ENCODE data around the gene DHRS11.

DNA sequence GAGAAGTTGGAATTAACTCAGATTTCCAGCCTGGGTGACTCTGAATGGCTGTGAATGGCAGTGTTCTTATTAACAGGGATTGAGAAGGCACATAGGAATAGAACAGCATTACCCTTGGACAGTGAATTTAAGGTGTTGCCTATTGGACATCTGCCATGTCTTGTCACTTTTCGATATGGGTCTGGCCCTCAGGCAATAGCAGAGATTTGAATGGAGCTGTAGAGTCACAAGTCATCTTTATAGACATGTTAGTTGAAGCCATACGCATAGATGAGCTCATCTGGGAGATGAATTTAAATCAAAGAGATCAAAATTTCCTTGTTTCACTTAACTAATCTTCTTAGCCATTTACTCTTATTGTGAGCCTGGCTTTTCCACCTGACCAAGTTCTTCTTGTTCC lies 14.9 kb upstream of the DHRS11 start:
- TF ChIP-seq, protein P1, sequence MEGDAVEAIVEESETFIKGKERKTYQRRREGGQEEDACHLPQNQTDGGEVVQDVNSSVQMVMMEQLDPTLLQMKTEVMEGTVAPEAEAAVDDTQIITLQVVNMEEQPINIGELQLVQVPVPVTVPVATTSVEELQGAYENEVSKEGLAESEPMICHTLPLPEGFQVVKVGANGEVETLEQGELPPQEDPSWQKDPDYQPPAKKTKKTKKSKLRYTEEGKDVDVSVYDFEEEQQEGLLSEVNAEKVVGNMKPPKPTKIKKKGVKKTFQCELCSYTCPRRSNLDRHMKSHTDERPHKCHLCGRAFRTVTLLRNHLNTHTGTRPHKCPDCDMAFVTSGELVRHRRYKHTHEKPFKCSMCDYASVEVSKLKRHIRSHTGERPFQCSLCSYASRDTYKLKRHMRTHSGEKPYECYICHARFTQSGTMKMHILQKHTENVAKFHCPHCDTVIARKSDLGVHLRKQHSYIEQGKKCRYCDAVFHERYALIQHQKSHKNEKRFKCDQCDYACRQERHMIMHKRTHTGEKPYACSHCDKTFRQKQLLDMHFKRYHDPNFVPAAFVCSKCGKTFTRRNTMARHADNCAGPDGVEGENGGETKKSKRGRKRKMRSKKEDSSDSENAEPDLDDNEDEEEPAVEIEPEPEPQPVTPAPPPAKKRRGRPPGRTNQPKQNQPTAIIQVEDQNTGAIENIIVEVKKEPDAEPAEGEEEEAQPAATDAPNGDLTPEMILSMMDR (IDR thresholded peaks at IDR 0.05), result no peak
- no peak for TF ChIP-seq EP300 (IDR thresholded peaks at IDR 0.05; ENCODE audit: low read depth)
